Sigmoid colon (tissue), 7 donors: ENCODE measurements around the gene YAE1. TPM values are rescaled to one million over a fixed set of nuclear protein-coding genes. Genes with fewer than 3 reads are reported as not detected.

ENCODE experiments used
- DNase-seq: peaks from one replicate; pipeline ENCODE4 v3.0.0-alpha.2; 2019
- H3K27ac ChIP-seq, 4 donors: fragments of 200-600 bp; sonication (generic); one replicate each; pipeline ENCODE4 v1.5.1; 2016 to 2019; ENCODE audit warnings: mild to moderate bottlenecking in 1 of 4
- H3K27me3 ChIP-seq, 3 donors: fragments of 200-600 bp; sonication (generic); one replicate each; pipeline ENCODE4 v1.5.1; 2019; ENCODE audit warnings: mild to moderate bottlenecking in 1 of 3
- H3K36me3 ChIP-seq, 4 donors: fragments of 200-600 bp; sonication (generic); one replicate each; pipeline ENCODE4 v1.5.1; 2016 to 2019
- H3K4me1 ChIP-seq, 4 donors: fragments of 200-600 bp; sonication (generic); one replicate each; pipeline ENCODE4 v1.5.1; 2017 to 2019
- H3K4me3 ChIP-seq, 4 donors: fragments of 200-600 bp; sonication (generic); one replicate each; pipeline ENCODE4 v1.5.1; 2017 to 2019; ENCODE audit warnings: mild to moderate bottlenecking in 2 of 4, moderate library complexity in 1 of 4
- H3K9me3 ChIP-seq, 4 donors: fragments of 200-600 bp in 3 of 4; sonication (generic) in 3 of 4; one replicate each; pipeline versions ENCODE4 v1.5.1 to v1.6.1; 2013 to 2019
- EP300 ChIP-seq, 4 donors: sonication (generic); formaldehyde crosslinking; IDR thresholded peaks; one replicate each; pipeline ENCODE4 v1.6.1; 2017; ENCODE audit warnings: antibody characterized with exemption in 4 of 4
- POLR2A ChIP-seq, 2 donors: fragments of 450-650 bp; IDR thresholded peaks; one replicate each; pipeline ENCODE4 v1.6.1; 2016; ENCODE audit warnings: antibody characterized with exemption in 2 of 2, mild to moderate bottlenecking in 2 of 2, moderate library complexity in 2 of 2
- POLR2AphosphoS5 ChIP-seq, 4 donors: sonication (generic); formaldehyde crosslinking; IDR thresholded peaks; one replicate each; pipeline ENCODE4 v1.6.1; 2017; ENCODE audit warnings: antibody characterized with exemption in 4 of 4
- WGBS, 2 donors: extraction: QIAGEN DNeasy Blood & Tissue Kit; methylation state at CpG; one replicate each; pipeline ENCODE4 v1.1.7; 2013; 5-methylcytosine and 5-hydroxymethylcytosine counted together
- intact Hi-C: fragments of 100-400 bp; cut with DNase I; formaldehyde crosslinking; loops from one replicate; pipeline ENCODE4 v1.15.1; 2023
- polyA plus RNA-seq, 3 donors: library from polyadenylated mRNA; stranded (reverse); fragments of 200-250 nt; gene quantifications; one replicate each; pipeline ENCODE4 v1.2.3, GENCODE V29; 2013
- total RNA-seq, 4 donors: library from RNA; depleted of rRNA; stranded (reverse); fragments of >200 nt; gene quantifications; one replicate each; pipeline ENCODE4 v1.1.0, GENCODE V29; 2016
- TF ChIP-seq, protein P1 (sequence below), 4 experiments: fragments of 450-650 bp in 3 of 4; fragments of 200-600 bp in 1 of 4; IDR thresholded peaks; one replicate each; pipeline ENCODE4 v1.5.1; 2016 to 2019; ENCODE audit warnings: antibody characterized with exemption in 4 of 4, mild to moderate bottlenecking in 3 of 4, moderate library complexity in 2 of 4
- donor health status: healthy with polysubstance abuse.
- donor health status: Bipolar disorder and iron deficiency.
- donor health status: healthy.

The YAE1 gene
- total and polyA plus RNA-seq, 7 donors: 16.3 to 52.0 (median 26.4) TPM

DNA sequence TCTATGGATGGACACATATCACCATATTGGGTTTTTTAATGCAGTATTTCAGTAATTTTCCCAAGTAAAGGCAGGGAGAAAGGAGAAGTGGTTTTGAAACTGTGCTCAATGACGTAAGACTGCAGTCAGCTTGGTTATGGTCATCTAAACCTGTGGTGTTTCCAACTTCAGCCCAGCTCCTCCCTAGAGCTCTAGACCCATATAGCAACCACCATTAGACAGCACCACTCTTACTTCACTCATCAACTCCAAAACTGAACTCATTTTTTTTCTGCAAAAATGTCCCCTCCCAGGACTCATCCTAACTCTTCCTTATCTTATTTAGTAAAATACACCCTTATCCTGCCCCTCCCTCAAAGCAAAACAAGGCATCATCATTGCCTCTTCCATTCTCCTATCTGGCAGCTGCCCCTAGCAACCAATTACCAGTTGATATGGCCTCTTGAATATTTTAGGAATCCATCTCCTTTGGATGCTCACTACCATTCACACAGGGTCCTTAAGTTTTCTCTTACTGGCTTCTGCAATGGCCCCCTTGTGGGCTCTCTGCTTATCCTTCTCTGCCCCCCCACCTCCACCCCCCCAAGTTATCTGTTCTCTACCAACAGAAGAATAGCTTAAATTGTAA lies 55.7 kb downstream of the YAE1 start:
- WGBS, 2 donors: 67 to 97% methylated on average over 1 of the region's 1 CpG
- no peaks in the 10 kb centered on the region for H3K27me3 ChIP-seq
- H3K36me3 ChIP-seq: no peaks in the 10 kb centered on the region
- TF ChIP-seq EP300 (IDR thresholded peaks at IDR 0.05): no peak
- TF ChIP-seq POLR2A (IDR thresholded peaks at IDR 0.05): no peak
- TF ChIP-seq, protein P1, sequence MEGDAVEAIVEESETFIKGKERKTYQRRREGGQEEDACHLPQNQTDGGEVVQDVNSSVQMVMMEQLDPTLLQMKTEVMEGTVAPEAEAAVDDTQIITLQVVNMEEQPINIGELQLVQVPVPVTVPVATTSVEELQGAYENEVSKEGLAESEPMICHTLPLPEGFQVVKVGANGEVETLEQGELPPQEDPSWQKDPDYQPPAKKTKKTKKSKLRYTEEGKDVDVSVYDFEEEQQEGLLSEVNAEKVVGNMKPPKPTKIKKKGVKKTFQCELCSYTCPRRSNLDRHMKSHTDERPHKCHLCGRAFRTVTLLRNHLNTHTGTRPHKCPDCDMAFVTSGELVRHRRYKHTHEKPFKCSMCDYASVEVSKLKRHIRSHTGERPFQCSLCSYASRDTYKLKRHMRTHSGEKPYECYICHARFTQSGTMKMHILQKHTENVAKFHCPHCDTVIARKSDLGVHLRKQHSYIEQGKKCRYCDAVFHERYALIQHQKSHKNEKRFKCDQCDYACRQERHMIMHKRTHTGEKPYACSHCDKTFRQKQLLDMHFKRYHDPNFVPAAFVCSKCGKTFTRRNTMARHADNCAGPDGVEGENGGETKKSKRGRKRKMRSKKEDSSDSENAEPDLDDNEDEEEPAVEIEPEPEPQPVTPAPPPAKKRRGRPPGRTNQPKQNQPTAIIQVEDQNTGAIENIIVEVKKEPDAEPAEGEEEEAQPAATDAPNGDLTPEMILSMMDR (IDR thresholded peaks at IDR 0.05): no peak
- no peak for TF ChIP-seq POLR2AphosphoS5 (IDR thresholded peaks at IDR 0.05)
- H3K9me3 ChIP-seq: no peaks in the 10 kb centered on the region
- DNase-seq: no peak
- intact Hi-C loops: loop anchor here (2.0 kb wide), 2 partner anchors 39 to 111 kb away; no protein-coding TSS in a partner anchor
- H3K4me1 ChIP-seq: peaks cover 0 to 35% (median 24%) of the 10 kb centered on the region in 4 donors
- no peak overlapping the region for H3K4me3 ChIP-seq
- H3K27ac ChIP-seq: peak overlapping the region in 2 of 4 donors; percentile 88 to 90

Other genes starting within 250 kb of the YAE1 start
- 10 to 100 TPM; 11.5 to 19.6 (median 15.5) TPM for gene RALA, start 57.2 kb downstream of the YAE1 start, total RNA-seq
- 10 to 100 TPM; 42.2 to 68.0 (median 47.4) TPM for gene RALA, start 57.2 kb downstream of the YAE1 start, polyA plus RNA-seq